HG03457 (cell line): ENCODE results near the gene YJEFN3.

Experiments used
- ATAC-seq: cut with Tn5 transposase; IDR thresholded peaks from one replicate; pipeline ENCODE4 v1.9.1; 2021; ENCODE audit warnings: moderate number of reproducible peaks; ENCODE audit not compliant: unreplicated experiment

Gene YJEFN3

GRCh38 chr19:19515642-19516519 lies 12.8 kb upstream of the YJEFN3 start, which contains the start of gene NDUFA13:
NDUFA13 (plus strand) TSS chr19:19516225; CDS start chr19:19516239, 14 bp downstream.
- peak; percentile 73 for ATAC-seq

- ATAC-seq = no peak
Measured at GRCh38 chr19:19517235-19517619, 11.5 kb upstream of the YJEFN3 start.

DNA sequence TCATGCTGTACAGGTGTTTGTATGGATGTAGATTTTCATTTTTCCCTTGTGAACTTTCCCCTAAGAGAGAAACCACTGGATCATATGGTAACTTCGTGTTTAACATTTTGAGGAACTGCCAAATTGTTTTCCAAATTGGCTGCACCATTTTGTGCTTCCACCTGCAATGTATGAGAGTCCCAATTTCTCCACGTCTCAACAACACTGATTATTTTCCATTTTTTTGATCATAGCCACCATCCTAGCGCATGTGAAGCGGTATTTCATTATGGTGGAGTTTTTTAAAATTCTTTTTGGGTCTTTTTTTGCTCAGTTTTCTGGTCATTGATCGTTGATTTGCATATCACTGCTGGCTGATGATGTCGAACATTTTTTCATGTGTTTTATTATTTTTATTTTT lies 7.7 kb upstream of the YJEFN3 start:
- no peak for ATAC-seq

DNA sequence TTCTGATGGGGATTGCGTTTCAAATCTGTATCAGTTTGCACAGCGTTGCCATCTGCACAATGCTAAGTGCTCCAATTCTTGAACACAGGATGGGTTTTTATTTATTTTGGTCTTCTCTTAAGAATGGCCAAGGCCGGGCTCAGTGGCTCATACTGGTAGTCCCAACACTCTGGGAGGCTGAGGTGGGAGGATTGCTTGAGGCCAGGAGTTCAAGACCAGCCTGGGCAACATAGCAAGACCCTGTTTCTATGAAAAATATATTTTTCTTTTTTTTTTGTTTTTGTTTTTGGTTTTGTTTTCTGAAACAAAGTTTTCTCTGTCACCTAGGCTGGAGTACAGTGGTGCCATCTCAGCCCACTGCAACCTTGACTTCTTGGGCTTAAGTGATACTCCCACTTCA lies 5.5 kb upstream of the YJEFN3 start:
- no peak for ATAC-seq

DNA sequence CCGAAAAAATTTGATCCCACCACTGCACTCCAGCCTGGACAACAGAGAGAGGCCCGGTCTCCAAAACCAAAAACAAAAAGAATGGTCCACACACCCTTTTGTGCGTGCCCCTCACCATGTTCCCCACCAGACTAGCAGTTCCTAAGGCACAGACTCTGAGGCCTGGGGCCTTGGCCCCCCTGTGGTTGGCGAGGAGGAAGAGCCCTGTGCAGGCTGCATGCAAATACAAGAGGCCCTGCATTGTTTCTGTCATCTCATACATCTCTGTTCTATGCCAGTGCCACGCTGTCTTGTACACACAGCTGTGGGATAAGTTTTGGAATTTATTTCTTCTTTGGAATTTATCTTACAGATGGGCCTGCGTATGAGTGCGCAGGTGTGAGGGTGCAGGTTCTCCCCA lies 4.7 kb upstream of the YJEFN3 start:
- no peak for ATAC-seq

GRCh38 chr19:19525611-19526380 lies 2.9 kb upstream of the YJEFN3 start:
- ATAC-seq = no peak

GRCh38 chr19:19526581-19527370 lies 1.9 kb upstream of the YJEFN3 start:
- no peak for ATAC-seq

GRCh38 chr19:19527371-19527656 lies 1.4 kb upstream of the YJEFN3 start:
- no peak for ATAC-seq

DNA sequence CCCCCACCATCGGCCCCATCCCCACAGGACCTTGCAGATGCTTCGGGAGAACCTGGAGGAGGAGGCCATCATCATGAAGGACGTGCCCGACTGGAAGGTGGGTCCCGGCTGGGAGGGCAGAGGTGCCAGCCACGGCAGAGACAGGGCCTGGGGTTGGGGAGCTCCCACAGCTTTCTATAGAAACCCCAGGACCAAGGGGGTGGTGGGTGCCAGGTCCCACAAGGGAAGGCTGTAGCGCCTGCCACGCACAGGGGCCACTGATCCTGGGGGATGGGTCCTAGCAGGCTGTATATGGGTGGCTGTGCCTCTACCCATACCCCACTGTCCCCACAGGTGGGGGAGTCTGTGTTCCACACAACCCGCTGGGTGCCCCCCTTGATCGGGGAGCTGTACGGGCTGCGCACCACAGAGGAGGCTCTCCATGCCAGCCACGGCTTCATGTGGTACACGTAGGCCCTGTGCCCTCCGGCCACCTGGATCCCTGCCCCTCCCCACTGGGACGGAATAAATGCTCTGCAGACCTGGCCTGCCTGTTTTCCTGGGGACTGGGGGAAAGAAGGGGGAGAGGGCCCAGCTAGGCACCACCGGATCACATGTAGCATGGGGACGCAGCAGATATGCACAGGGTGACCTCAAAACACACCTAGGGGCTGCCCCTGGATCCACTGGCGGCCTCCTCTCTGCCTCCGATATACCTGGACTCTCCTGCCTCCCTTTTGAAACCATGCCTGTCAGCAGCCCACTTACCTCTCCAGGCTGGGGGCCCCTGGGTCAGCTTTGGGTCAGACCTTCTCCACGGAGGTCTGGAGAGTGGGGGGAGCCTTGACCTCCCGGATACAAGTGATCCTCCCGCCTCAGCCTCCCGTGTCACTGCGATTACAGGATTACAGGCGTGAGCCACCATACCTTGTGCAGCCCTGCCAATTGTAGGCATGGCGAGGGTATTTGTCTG lies 761 bp upstream of the YJEFN3 start:
- ATAC-seq = no peak

GRCh38 chr19:19529783-19530422 lies 1.2 kb downstream of the YJEFN3 start:
- no peak for ATAC-seq

DNA sequence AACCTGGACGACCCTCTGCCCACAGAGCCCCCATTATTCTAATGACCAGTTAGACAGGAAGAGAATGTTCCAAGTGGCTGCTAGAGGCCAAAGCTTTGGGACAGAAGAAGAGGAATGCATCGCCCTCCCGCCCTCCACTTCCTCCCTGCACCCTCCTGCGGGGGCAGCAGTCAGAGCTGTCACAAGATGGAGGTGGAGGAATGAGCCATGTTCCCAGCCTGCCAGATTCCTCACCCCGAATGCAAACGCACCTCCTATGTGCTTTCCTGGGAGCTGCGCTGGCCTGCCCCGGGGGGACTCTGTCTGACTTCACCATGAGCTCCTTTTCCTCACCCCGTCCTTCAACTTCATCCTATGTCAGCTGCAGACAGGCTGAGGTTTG lies 1.7 kb downstream of the YJEFN3 start:
- ATAC-seq = no peak

- ATAC-seq = no peak
Measured at GRCh38 chr19:19530889-19531288, 2.2 kb downstream of the YJEFN3 start.

DNA sequence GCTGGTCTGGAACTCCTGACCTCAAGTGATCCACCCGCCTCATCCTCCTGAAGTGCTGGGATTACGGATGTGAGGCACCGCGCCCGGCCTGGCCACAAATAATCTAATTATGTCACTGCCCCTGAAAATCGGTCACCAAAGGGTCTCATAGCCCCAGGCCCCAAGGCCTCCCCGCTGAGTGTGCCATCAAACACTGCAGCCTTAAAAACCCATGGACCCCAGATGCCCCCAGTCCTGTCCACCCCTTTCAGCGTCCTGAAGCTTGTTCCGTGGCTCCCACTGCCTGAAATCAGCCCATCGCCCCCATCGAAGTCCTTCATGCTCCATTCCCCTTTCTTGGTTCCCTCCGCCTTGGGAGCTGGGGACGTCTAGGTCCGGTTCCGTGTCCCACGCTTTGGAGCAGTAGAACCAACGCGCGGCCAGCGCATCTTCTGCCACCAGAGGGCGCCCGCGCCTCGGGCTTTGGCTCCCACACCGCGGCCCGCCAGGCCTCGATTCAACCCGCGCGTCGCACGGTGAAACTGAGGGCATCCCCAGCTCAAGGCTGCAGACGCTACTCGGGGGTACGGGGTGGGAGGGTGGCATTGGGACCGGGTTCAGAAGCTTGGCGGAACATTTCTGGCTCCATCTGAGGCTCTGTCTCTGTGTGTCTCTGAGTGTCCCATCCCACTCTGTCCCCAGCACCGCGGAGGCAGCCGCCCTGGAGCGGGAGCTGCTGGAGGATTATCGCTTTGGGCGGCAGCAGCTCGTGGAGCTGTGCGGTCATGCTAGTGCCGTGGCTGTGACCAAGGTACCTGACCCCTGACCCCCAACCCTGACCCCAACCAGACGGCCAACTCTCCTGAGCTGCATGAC lies 3.5 kb downstream of the YJEFN3 start:
- no peak for ATAC-seq

- ATAC-seq = no peak
Measured at GRCh38 chr19:19532806-19533701, 4.3 kb downstream of the YJEFN3 start.

GRCh38 chr19:19533841-19534240 lies 5.1 kb downstream of the YJEFN3 start:
- ATAC-seq = no peak

- ATAC-seq = no peak
Measured at GRCh38 chr19:19534556-19535265, 6.0 kb downstream of the YJEFN3 start.
